BJ (cell line): Measurements from ENCODE around the gene UBE3C. TPM values are rescaled to one million over a fixed set of nuclear protein-coding genes. Genes with fewer than 3 reads are reported as not detected.

Experiments
- CTCF ChIA-PET: fragments of 350-600 bp; formaldehyde crosslinking; extraction: SDS; loops from one replicate; lab custom pipeline; 2021; ENCODE audit warnings: antibody characterized with exemption, inconsistent platforms; lab: Yijun Ruan, JAX
- POLR2A ChIA-PET: fragments of 300-600 bp; sonication (Branson Sonifier 250); formaldehyde crosslinking; extraction: SDS; loops from one replicate; lab custom pipeline; 2021; ENCODE audit warnings: antibody characterized with exemption; lab: Charles Lee
- DNase-seq: peaks from one replicate; pipeline ENCODE4 v3.0.0-alpha.2; 2011; ENCODE audit warnings: low read depth
- H3K27me3 ChIP-seq: 2 replicates; pipeline ENCODE4 v1.6.0; 2011; ENCODE audit warnings: low read length; ENCODE audit not compliant: control insufficient read depth, insufficient read depth
- H3K36me3 ChIP-seq: 2 replicates; pipeline ENCODE4 v1.5.1; 2011; ENCODE audit warnings: low read length; ENCODE audit not compliant: control insufficient read depth, insufficient read depth
- H3K4me3 ChIP-seq: 2 replicates; pipeline ENCODE4 v1.5.1; 2011; ENCODE audit warnings: low read depth, mild to moderate bottlenecking, control low read depth, low read length
- polyA plus RNA-seq: library from polyadenylated mRNA; depleted of rRNA; stranded (reverse); fragments of >200 nt; gene quantifications from 2 replicates; pipeline ENCODE4 v1.2.3, GENCODE V29; 2011
- TF ChIP-seq, protein P1 (sequence below): IDR thresholded peaks from 2 replicates; pipeline ENCODE4 v1.5.1; 2011; ENCODE audit warnings: low read depth, mild to moderate bottlenecking, control low read depth, inconsistent platforms, low read length, moderate library complexity; ENCODE audit not compliant: insufficient read depth

The UBE3C gene
- polyA plus RNA-seq, 1 experiment = 50.0 TPM

DNA sequence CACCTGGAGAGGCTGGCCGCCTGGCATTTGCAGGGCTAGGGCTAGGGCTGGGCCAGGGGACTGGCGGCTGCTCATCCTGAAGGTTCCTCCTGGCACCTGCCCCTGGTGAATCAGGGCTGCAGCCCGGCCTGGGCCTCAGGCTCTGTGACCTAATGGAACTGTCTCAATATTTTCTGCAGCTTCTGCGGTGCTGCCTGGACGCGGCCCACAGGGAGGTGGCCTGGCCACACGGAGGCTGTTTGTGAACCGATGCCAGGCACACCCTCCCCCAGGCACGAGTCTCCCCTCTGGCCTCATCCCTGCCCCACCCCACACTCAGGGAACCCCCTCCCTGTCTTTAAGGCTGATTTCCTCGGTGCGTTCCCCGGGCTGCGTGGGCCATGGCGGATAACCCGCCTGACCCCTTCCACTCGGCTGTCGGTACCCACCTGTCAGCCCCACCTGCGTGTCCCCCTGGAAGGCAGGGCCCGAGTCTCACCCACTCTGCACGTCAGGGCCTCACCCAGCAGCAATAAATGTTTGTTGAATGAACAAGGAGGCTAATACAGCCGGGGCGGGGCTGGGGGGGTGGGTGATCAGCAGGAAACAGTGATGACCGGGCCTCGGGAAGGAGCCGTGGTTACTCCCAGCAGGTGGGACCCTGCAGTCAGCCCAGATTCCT is 143.5 kb downstream of the UBE3C start:
- CTCF ChIA-PET = no interaction called here
- Histone ChIP-seq H3K4me3 (no peak overlapping the region), H3K36me3 (no peaks in the 10 kb centered on the region), H3K27me3 (no peaks in the 10 kb centered on the region)
- DNase-seq = no peak
- TF ChIP-seq, protein P1, sequence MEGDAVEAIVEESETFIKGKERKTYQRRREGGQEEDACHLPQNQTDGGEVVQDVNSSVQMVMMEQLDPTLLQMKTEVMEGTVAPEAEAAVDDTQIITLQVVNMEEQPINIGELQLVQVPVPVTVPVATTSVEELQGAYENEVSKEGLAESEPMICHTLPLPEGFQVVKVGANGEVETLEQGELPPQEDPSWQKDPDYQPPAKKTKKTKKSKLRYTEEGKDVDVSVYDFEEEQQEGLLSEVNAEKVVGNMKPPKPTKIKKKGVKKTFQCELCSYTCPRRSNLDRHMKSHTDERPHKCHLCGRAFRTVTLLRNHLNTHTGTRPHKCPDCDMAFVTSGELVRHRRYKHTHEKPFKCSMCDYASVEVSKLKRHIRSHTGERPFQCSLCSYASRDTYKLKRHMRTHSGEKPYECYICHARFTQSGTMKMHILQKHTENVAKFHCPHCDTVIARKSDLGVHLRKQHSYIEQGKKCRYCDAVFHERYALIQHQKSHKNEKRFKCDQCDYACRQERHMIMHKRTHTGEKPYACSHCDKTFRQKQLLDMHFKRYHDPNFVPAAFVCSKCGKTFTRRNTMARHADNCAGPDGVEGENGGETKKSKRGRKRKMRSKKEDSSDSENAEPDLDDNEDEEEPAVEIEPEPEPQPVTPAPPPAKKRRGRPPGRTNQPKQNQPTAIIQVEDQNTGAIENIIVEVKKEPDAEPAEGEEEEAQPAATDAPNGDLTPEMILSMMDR = no peak
- POLR2A ChIA-PET = no interaction called here

- Histone ChIP-seq H3K4me3 (no peak overlapping the region), H3K27me3 (no peaks in the 10 kb centered on the region), H3K36me3 (no peaks in the 10 kb centered on the region)
- ChIA-PET POLR2A (no interaction called here), CTCF (interaction anchor here (1.9 kb wide), 1 partner anchor 11 kb away, joined by 9 read pairs; no protein-coding TSS in a partner anchor)
- TF ChIP-seq, protein P1 = no peak
- DNase-seq = no peak
Observed at GRCh38 chr7:157284229-157285014, 145.7 kb downstream of the UBE3C start.

DNA sequence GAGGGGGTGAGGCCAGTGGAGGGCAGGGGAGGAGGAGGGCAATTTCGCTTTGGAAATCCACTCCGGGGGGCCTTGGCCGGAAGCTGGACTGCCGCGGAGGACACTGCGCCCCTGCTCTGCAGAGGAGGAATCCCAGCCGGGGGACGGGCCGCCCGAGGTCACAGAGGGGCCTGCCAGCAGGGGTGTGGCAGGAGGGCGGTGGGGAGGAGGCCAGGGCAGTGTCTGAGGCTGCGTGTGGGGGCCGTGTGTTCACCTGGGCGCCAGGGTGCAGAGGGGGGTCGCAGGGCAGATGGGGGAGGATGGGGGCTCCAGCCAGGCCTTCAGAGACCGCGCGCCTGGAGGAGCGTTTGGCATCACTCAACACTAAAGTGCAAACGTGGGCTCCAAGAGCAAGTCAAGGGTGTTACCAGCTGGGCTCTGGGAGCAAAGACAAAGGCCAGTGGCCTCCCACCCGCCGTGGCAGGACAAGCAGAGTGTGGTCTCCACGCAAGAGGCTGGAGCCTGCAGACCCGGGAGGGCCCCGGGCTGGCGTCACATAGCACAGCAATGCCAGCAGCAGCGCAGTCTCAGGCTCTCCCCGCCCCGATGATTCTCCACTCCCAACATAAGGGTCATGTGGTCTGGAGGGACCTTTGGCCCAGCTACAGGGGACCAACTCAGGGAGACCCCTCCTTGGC is 152.8 kb downstream of the UBE3C start:
- TF ChIP-seq, protein P1 = no peak
- H3K27me3 ChIP-seq = no peaks in the 10 kb centered on the region
- POLR2A ChIA-PET = no interaction called here
- CTCF ChIA-PET = no interaction called here
- no peak overlapping the region for H3K4me3 ChIP-seq
- no peaks in the 10 kb centered on the region for H3K36me3 ChIP-seq
- DNase-seq = no peak

DNA sequence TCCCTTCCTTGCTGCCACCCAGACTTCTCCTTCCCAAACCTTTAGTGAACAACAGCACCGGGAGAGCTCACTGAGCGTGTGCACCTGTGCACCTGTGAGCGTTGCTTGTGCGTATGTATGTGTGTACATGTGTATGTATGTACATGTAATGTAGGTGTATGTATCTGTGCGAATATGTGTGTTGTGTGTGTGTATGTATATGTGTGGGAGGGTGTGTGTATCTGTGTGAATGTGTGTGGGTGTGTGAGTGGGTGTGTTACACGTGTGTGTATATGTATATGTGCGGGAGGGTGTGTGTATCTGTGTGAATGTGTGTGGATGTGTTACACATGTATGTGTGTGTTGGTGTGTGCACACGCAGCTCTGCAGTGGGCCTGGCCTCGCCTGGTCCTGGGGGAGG is 153.5 kb downstream of the UBE3C start:
- Histone ChIP-seq H3K4me3 (no peak overlapping the region), H3K36me3 (no peaks in the 10 kb centered on the region), H3K27me3 (no peaks in the 10 kb centered on the region)
- CTCF ChIA-PET = no interaction called here
- TF ChIP-seq, protein P1 = no peak
- POLR2A ChIA-PET = no interaction called here
- DNase-seq = no peak
